ENCODE measurements around the gene ANKZF1.
A peak's percentile ranks its signal among the peaks of the same experiment; 100 is the strongest.
"Not testable (repeated sequence)": the region's sequence is repeated elsewhere in the genome, so short reads cannot be mapped to it uniquely, and the experiment has no call there.

The ANKZF1 gene

DNA sequence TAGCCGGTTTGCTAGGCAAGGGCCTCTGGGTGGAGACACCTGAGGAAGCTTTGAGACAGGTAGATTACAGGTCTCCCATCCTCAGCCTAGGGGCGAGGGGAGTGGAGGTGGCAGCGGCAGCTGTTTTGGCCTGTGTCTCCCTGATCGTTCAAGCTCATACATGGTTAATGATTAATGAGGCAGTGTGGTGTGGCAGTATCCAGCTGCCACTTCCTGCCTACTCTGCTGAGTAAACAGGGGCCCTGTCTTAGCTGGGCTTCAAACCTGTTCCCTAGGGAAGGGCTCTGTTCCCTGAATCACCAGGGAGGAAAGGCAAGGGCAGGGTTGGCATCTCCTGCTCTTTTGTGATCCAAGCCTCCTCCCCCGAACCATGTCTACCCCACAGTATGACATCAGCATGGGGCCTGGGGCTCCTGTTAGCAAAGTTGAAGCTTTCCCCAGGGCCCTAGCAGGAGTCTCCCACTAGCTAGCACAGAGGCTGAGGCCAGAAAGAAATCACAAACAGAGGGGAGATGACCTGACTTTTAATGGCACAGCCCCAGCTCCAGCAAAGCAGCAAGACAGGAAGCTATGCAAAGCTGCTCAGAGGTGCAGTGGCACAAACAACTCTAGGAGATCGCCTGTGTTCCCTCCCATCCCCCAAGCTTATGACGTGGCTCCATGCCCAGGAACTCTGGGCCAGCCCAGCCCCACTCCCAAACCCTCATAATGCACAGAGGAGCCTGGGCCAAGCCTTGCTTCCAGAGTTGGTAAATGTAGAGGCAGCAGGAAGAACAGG, 19.8 kb downstream of the ANKZF1 start:
- Histone ChIP-seq H3K36me3 (ENCODE audit: insufficient read depth, low read length) (peaks cover 8% of the 10 kb centered on the region; the same call in 1 of the 2 replicates), H3K4me3 (ENCODE audit: low read depth, low read length) (peak overlapping the region; percentile 30), H2AFZ (ENCODE audit: low read length, unreplicated experiment) (no peak overlapping the region), H3K27ac (ENCODE audit: low read depth, low read length) (peak overlapping the region; percentile 88), H3K79me2 (ENCODE audit: control insufficient read depth, insufficient read depth, low read length, unreplicated experiment) (peaks cover 48% of the 10 kb centered on the region), H3K4me1 (ENCODE audit: control insufficient read depth, insufficient read depth, low read length, unreplicated experiment) (peaks cover 55% of the 10 kb centered on the region), H3K27me3 (ENCODE audit: insufficient read depth, low read length) (no peaks in the 10 kb centered on the region)

DNA sequence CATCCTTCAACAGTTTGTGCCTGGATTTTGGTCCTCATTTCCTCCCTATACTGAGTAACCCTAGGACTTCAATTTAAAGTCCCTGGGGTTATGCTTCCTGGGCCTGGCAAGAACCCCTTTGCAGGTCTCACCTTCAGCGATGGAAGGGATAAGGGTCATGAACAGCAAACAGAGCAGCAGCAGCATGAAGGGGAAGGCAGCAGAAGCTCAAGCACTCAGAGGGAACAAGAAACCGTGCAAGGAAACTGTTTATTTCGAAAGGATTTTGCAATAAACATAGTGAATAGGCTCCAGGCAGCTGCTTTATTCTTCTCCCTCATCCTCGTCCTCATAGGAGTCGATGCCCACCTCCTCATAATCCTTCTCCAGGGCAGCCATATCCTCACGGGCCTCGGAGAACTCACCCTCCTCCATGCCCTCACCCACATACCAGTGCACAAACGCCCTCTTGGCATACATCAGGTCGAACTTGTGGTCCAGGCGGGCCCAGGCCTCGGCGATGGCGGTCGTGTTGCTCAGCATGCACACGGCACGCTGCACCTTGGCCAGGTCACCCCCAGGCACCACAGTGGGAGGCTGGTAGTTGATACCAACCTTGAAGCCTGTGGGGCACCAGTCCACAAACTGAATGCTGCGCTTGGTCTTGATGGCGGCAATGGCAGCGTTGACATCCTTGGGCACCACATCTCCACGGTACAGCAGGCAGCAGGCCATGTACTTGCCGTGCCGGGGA, 20.6 kb downstream of the ANKZF1 start:
- Histone ChIP-seq H2AFZ (ENCODE audit: low read length, unreplicated experiment) (no peak overlapping the region), H3K27ac (ENCODE audit: low read depth, low read length) (peak overlapping the region; percentile 88), H3K27me3 (ENCODE audit: insufficient read depth, low read length) (no peaks in the 10 kb centered on the region), H3K36me3 (ENCODE audit: insufficient read depth, low read length) (peaks cover 8% of the 10 kb centered on the region; the same call in 1 of the 2 replicates), H3K4me1 (ENCODE audit: control insufficient read depth, insufficient read depth, low read length, unreplicated experiment) (peaks cover 52% of the 10 kb centered on the region), H3K79me2 (ENCODE audit: control insufficient read depth, insufficient read depth, low read length, unreplicated experiment) (peaks cover 43% of the 10 kb centered on the region), H3K4me3 (ENCODE audit: low read depth, low read length) (peak overlapping the region; percentile 2)

DNA sequence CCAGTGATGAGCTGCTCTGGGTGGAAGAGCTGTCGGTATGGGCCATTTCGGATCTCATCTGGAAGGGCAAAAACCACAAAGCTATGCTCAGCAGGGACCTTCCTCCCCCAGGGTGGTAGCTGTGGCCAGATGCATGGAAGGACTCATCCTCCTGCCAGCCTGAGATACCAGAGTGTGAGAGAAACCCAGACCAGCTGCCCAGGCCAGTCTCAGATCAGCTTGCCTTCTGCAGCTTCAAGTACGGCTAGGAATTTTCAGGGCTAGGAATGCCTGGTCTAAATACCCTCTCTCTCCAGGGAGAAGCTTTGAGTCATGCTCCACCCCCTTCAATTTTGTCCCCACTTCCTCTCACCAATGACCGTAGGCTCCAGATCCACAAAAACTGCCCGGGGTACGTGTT, 22.1 kb downstream of the ANKZF1 start:
- peak overlapping the region; percentile 90 for H3K4me3 ChIP-seq (ENCODE audit: low read depth, low read length)
- peaks cover 8% of the 10 kb centered on the region; the same call in 1 of the 2 replicates for H3K36me3 ChIP-seq (ENCODE audit: insufficient read depth, low read length)
- no peak overlapping the region for H3K27ac ChIP-seq (ENCODE audit: low read depth, low read length)
- peaks cover 44% of the 10 kb centered on the region for H3K4me1 ChIP-seq (ENCODE audit: control insufficient read depth, insufficient read depth, low read length, unreplicated experiment)
- H2AFZ ChIP-seq (ENCODE audit: low read length, unreplicated experiment), result no peak overlapping the region
- H3K79me2 ChIP-seq (ENCODE audit: control insufficient read depth, insufficient read depth, low read length, unreplicated experiment), result peaks cover 31% of the 10 kb centered on the region
- H3K27me3 ChIP-seq (ENCODE audit: insufficient read depth, low read length), result no peaks in the 10 kb centered on the region

DNA sequence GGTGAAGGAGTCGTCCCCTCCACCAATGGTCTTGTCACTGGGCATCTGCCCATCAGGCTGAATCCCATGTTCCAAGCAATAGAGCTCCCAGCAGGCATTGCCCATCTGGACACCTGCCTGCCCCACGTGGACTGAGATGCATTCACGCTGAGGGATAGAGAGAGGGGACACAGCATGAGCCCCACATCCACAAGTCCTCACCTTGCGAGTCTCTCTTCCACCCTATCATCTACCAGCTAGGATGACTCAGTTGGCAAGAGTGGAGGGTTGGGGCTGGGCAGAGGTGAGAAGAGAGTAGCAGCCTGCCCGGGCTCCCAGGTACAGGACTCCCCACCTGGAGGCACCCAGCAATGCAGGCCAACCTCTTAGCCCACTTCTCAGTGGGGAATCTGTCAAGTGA, 22.5 kb downstream of the ANKZF1 start:
- H3K4me1 ChIP-seq (ENCODE audit: control insufficient read depth, insufficient read depth, low read length, unreplicated experiment), result peaks cover 41% of the 10 kb centered on the region
- no peak overlapping the region for H2AFZ ChIP-seq (ENCODE audit: low read length, unreplicated experiment)
- H3K27ac ChIP-seq (ENCODE audit: low read depth, low read length), result no peak overlapping the region
- H3K79me2 ChIP-seq (ENCODE audit: control insufficient read depth, insufficient read depth, low read length, unreplicated experiment), result peaks cover 28% of the 10 kb centered on the region
- peaks cover 8% of the 10 kb centered on the region; the same call in 1 of the 2 replicates for H3K36me3 ChIP-seq (ENCODE audit: insufficient read depth, low read length)
- no peaks in the 10 kb centered on the region for H3K27me3 ChIP-seq (ENCODE audit: insufficient read depth, low read length)
- H3K4me3 ChIP-seq (ENCODE audit: low read depth, low read length), result peak overlapping the region; percentile 90

DNA sequence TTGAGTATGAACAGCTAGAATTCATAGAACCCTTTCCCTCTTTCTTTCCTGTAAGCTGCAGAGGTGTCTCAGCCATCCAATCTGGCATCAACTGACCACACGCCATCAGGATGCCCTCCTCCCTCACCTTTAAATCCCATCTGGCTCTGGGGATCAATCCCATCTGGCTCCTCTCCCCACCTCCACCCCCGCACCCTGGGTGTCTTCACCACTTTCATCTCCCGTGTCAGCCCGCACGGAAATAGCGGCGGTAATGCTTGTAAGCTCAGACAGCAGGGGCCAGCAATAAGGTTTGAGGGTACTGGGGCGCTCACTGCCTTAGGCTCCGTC, 22.9 kb downstream of the ANKZF1 start:
- peaks cover 8% of the 10 kb centered on the region; the same call in 1 of the 2 replicates for H3K36me3 ChIP-seq (ENCODE audit: insufficient read depth, low read length)
- peaks cover 24% of the 10 kb centered on the region for H3K79me2 ChIP-seq (ENCODE audit: control insufficient read depth, insufficient read depth, low read length, unreplicated experiment)
- peaks cover 41% of the 10 kb centered on the region for H3K4me1 ChIP-seq (ENCODE audit: control insufficient read depth, insufficient read depth, low read length, unreplicated experiment)
- peak overlapping the region; percentile 13 for H2AFZ ChIP-seq (ENCODE audit: low read length, unreplicated experiment)
- H3K4me3 ChIP-seq (ENCODE audit: low read depth, low read length), result peak overlapping the region; percentile 90
- H3K27me3 ChIP-seq (ENCODE audit: insufficient read depth, low read length), result no peaks in the 10 kb centered on the region
- peak overlapping the region; percentile 3; the same call in 1 of the 2 replicates for H3K27ac ChIP-seq (ENCODE audit: low read depth, low read length)

DNA sequence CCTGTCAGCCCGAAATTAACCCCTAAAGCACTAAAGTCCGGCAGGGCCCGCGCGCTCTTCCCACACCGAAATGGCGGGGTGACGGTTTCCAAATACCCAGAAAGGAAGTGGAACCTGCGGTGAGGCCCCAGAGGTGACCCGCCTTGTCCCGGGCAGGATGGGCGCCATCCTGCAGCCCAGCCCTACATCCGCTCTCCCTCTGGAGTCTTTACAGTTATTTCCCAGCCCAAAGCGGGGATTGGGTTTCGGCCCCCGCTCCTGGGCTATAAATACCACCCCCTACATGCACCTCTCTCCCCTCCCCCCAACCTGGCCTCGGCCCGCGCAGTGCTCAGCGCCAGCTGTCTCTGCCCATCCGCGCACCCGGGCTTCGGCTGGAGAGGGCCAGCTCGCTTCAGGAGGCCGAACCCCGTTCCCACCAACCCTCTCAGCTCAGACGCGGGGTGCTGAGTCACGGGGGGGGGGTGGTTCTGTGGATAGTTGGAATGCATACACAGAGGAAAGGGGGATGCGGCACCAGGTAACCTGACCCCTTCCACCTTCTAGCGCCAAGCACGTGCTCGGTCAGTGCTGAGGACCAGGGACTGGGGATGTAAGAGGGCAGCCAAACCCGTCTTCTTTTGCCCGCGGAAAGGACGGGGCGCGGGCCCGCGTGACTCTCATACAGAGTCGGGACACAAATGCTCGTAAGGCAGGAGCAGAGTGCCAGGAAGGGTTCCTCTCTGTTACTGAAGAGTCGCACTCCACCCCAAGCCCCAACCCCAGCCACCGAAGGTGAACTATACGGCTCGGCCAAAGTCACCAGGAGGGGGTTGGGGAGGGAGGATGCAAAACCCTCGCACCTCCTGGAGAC, 23.5 kb downstream of the ANKZF1 start, which contains the start of gene TUBA4B:
Gene TUBA4B, plus strand, starts transcription at position 344 of the 853 bp plus-strand sequence. Its CDS starts 165 bp downstream, at position 509.
- H3K79me2 ChIP-seq (ENCODE audit: control insufficient read depth, insufficient read depth, low read length, unreplicated experiment), result peaks cover 22% of the 10 kb centered on the region
- peak within 1 kb of the TSS; percentile 84 for H2AFZ ChIP-seq (ENCODE audit: low read length, unreplicated experiment)
- peaks cover 4% of the 10 kb centered on the region; the same call in 1 of the 2 replicates for H3K36me3 ChIP-seq (ENCODE audit: insufficient read depth, low read length)
- peak within 1 kb of the TSS; percentile 3; the same call in 1 of the 2 replicates for H3K27ac ChIP-seq (ENCODE audit: low read depth, low read length)
- peak within 1 kb of the TSS; percentile 90 for H3K4me3 ChIP-seq (ENCODE audit: low read depth, low read length)
- peaks cover 40% of the 10 kb centered on the region for H3K4me1 ChIP-seq (ENCODE audit: control insufficient read depth, insufficient read depth, low read length, unreplicated experiment)
- no peaks in the 10 kb centered on the region for H3K27me3 ChIP-seq (ENCODE audit: insufficient read depth, low read length)

DNA sequence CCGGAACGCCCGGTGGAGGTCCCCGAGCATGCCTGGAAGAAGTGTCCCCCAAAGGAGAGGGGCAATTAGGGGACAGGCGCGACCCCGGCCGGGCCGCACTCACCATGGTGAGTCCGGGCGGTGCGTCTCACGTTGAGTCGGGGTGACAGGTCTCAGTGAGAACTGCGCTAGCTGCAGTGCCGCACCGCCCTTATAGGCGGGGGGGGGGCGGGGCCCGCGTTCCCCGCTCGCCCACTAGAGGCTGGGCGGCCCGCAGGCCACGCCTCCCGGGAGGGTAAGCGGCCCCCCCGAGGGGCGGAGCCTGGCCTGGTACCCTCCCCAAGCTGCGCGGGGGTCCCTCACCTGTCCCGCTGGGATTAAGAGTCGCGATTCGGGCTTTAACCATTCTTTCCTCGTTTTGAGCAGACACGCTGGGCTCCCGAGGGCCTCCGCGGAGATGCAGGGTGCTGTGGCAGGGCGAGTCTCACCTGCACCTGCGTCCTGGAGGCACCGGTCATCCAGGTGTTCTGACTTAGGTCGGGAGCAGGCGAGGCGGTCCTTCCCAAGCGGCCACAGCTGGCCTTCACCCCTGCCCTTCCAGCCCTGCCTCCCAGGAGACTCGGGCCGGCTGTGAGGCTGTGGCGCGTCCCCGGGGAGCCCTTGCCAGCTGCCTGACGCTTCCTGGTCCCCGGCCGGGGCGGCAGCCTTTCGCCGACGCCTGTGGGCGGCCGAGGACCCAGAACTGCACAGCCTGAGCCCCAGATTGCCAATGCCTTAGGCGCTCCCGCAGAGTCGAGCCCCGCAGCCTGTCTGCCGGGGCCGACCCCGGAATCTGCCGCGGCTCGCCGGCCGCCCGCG, 24.4 kb downstream of the ANKZF1 start, which contains the start of gene TUBA4A:
Gene TUBA4A, minus strand, starts transcription at position 166 of the 837 bp plus-strand sequence. Its CDS starts 60 bp downstream, at position 106.
- Histone ChIP-seq H3K36me3 (ENCODE audit: insufficient read depth, low read length) (peaks cover 4% of the 10 kb centered on the region; the same call in 1 of the 2 replicates), H3K79me2 (ENCODE audit: control insufficient read depth, insufficient read depth, low read length, unreplicated experiment) (peaks cover 19% of the 10 kb centered on the region), H2AFZ (ENCODE audit: low read length, unreplicated experiment) (peak within 1 kb of the TSS; percentile 84), H3K4me3 (ENCODE audit: low read depth, low read length) (peak within 1 kb of the TSS; percentile 90), H3K27ac (ENCODE audit: low read depth, low read length) (peak within 1 kb of the TSS; percentile 3; the same call in 1 of the 2 replicates), H3K4me1 (ENCODE audit: control insufficient read depth, insufficient read depth, low read length, unreplicated experiment) (peaks cover 32% of the 10 kb centered on the region), H3K27me3 (ENCODE audit: insufficient read depth, low read length) (no peaks in the 10 kb centered on the region)

DNA sequence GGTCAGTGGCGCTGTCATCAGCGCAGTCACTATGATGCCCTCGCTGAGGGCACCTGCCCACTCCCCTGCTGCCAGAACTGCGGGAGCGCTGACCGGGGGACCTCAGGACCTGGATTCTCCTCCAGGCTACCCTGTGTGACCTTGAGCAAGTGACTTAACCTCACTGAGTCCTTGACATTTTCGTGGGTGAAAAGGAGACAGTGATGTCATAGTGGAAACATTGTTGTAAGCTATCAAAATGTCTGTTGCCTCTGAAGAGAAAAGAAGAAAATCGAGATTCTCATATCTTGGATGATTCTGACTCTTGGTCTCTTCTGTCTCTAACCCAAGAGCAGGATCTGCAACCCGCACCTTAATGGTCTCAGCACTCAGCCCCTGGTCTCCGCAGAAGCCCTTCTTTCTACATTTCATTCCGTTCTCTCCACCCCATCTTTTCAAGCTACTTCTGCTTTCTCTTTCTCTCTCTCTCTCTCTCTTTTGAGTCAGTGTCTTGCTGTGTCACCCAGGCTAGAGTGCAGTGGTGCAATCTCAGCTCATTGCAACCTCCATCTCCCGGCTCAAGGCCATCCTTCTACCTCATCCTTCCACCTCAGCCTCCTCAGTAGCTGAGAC, 25.1 kb downstream of the ANKZF1 start:
- peak overlapping the region; percentile 90 for H3K4me3 ChIP-seq (ENCODE audit: low read depth, low read length)
- no peak overlapping the region for H3K27ac ChIP-seq (ENCODE audit: low read depth, low read length)
- H3K4me1 ChIP-seq (ENCODE audit: control insufficient read depth, insufficient read depth, low read length, unreplicated experiment), result peaks cover 25% of the 10 kb centered on the region
- H3K79me2 ChIP-seq (ENCODE audit: control insufficient read depth, insufficient read depth, low read length, unreplicated experiment), result peaks cover 19% of the 10 kb centered on the region
- H2AFZ ChIP-seq (ENCODE audit: low read length, unreplicated experiment), result peak overlapping the region; percentile 84
- H3K27me3 ChIP-seq (ENCODE audit: insufficient read depth, low read length), result no peaks in the 10 kb centered on the region
- H3K36me3 ChIP-seq (ENCODE audit: insufficient read depth, low read length), result peaks cover 4% of the 10 kb centered on the region; the same call in 1 of the 2 replicates

DNA sequence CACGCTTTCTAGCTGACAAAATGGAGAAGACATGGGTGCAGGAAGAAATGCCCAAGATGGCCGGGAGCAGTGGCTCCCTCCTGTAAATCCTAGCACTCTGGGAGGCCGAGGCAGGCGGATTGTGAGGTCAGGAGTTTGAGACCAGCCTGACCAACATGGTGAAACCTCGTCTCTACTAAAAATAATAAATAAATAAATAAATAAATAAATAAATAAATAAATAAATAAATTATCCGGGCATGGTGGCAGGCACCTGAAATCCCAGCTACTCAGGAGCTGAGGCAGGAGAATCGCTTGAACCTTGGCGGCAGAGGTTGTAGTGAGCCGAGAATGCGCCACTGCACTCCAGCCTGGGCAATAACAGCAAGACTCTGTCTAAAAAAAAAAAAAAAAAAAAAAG, 29.3 kb downstream of the ANKZF1 start:
- H3K36me3 ChIP-seq (ENCODE audit: insufficient read depth, low read length); H2AFZ ChIP-seq (ENCODE audit: low read length, unreplicated experiment); H3K27me3 ChIP-seq (ENCODE audit: insufficient read depth, low read length); H3K27ac ChIP-seq (ENCODE audit: low read depth, low read length); H3K79me2 ChIP-seq (ENCODE audit: control insufficient read depth, insufficient read depth, low read length, unreplicated experiment); H3K4me1 ChIP-seq (ENCODE audit: control insufficient read depth, insufficient read depth, low read length, unreplicated experiment); H3K4me3 ChIP-seq (ENCODE audit: low read depth, low read length): not testable (repeated sequence)

Measured in ACC112 (cell line).